Measurements from ENCODE around the gene ILF2. TPM values are rescaled to one million over a fixed set of nuclear protein-coding genes. Genes with fewer than 3 reads are reported as not detected.
"Not testable (repeated sequence)": the region's sequence is repeated elsewhere in the genome, so short reads cannot be mapped to it uniquely, and the experiment has no call there.

ILF2 gene
- total and polyA plus RNA-seq, 5 donors from 2014 or later: 127 to 162 (median 145) TPM

- Mint-ChIP-seq H3K4me3 (no peak overlapping the region), H3K4me1 (peaks cover 16 to 76% (median 48%) of the 10 kb centered on the region in 4 donors), H3K27me3 (no peaks in the 10 kb centered on the region), H3K9me3 (no peaks in the 10 kb centered on the region), H3K27ac (peak overlapping the region; percentile 2 to 79 (median 7)), H3K36me3 (peaks cover 41% of the 10 kb centered on the region)
- Histone ChIP-seq H3K27ac (ENCODE audit: insufficient read depth, low read length, poor library complexity, severe bottlenecking) (no peak overlapping the region), H3K4me1 (ENCODE audit: control insufficient read depth, insufficient read depth, low read length, poor library complexity, severe bottlenecking) (peaks cover 14% of the 10 kb centered on the region), H3K9me3 (ENCODE audit: control insufficient read depth in 2 of 2, low read length in 2 of 2) (no peaks in the 10 kb centered on the region), H3K36me3 (ENCODE audit: control insufficient read depth, insufficient read depth, low read length) (peaks cover 77% of the 10 kb centered on the region), H3K27me3 (ENCODE audit: control insufficient read depth, insufficient read depth, low read length) (no peaks in the 10 kb centered on the region), H3K4me3 (ENCODE audit: low read depth, low read length) (no peak overlapping the region)
- DNase-seq (no peak), ATAC-seq (ENCODE audit: low read depth in 2 of 2) (no peak)
These were observed 27.0 kb downstream of the ILF2 start for GRCh38 chr1:153643816-153644215.

GRCh38 chr1:153643100-153643499 is 27.7 kb downstream of the ILF2 start:
- Mint-ChIP-seq H3K27me3 (no peaks in the 10 kb centered on the region), H3K36me3 (peaks cover 41% of the 10 kb centered on the region), H3K9me3 (no peaks in the 10 kb centered on the region), H3K4me3 (peak overlapping the region in 1 of 4 donors; percentile 13), H3K27ac (peak overlapping the region in 1 of 3 donors; percentile 85), H3K4me1 (peaks cover 16 to 77% (median 48%) of the 10 kb centered on the region in 4 donors)
- ATAC-seq (ENCODE audit: low read depth in 2 of 2) (no peak), DNase-seq (no peak)
- H3K9me3 ChIP-seq (ENCODE audit: control insufficient read depth in 2 of 2, low read length in 2 of 2): no peaks in the 10 kb centered on the region
- H3K27me3 ChIP-seq (ENCODE audit: control insufficient read depth, insufficient read depth, low read length): no peaks in the 10 kb centered on the region
- H3K27ac ChIP-seq (ENCODE audit: insufficient read depth, low read length, poor library complexity, severe bottlenecking): no peak overlapping the region
- peaks cover 85% of the 10 kb centered on the region for H3K36me3 ChIP-seq (ENCODE audit: control insufficient read depth, insufficient read depth, low read length)
- H3K4me1 ChIP-seq (ENCODE audit: control insufficient read depth, insufficient read depth, low read length, poor library complexity, severe bottlenecking): peaks cover 14% of the 10 kb centered on the region
- no peak overlapping the region for H3K4me3 ChIP-seq (ENCODE audit: low read depth, low read length)

GRCh38 chr1:153642161-153642560 is 28.6 kb downstream of the ILF2 start:
- Histone ChIP-seq H3K4me1 (ENCODE audit: control insufficient read depth, insufficient read depth, low read length, poor library complexity, severe bottlenecking) (peaks cover 14% of the 10 kb centered on the region), H3K27me3 (ENCODE audit: control insufficient read depth, insufficient read depth, low read length) (no peaks in the 10 kb centered on the region), H3K4me3 (ENCODE audit: low read depth, low read length) (no peak overlapping the region), H3K27ac (ENCODE audit: insufficient read depth, low read length, poor library complexity, severe bottlenecking) (no peak overlapping the region), H3K9me3 (ENCODE audit: control insufficient read depth in 2 of 2, low read length in 2 of 2) (no peaks in the 10 kb centered on the region), H3K36me3 (ENCODE audit: control insufficient read depth, insufficient read depth, low read length) (peaks cover 92% of the 10 kb centered on the region)
- ATAC-seq (ENCODE audit: low read depth in 2 of 2): no peak
- Mint-ChIP-seq H3K27ac (peak overlapping the region; percentile 43 to 67 (median 54)), H3K4me1 (peaks cover 22 to 79% (median 49%) of the 10 kb centered on the region in 4 donors), H3K9me3 (no peaks in the 10 kb centered on the region), H3K4me3 (no peak overlapping the region), H3K27me3 (no peaks in the 10 kb centered on the region), H3K36me3 (peaks cover 46% of the 10 kb centered on the region)
- no peak for DNase-seq

- H3K27ac Mint-ChIP-seq: peak overlapping the region in 1 of 3 donors; percentile 38
- H3K4me1 ChIP-seq (ENCODE audit: control insufficient read depth, insufficient read depth, low read length, poor library complexity, severe bottlenecking): peaks cover 25% of the 10 kb centered on the region
- no peaks in the 10 kb centered on the region for H3K27me3 Mint-ChIP-seq
- peak overlapping the region in 1 of 4 donors; percentile 23 for H3K4me3 Mint-ChIP-seq
- no peak overlapping the region for H3K27ac ChIP-seq (ENCODE audit: insufficient read depth, low read length, poor library complexity, severe bottlenecking)
- ATAC-seq (ENCODE audit: low read depth in 2 of 2): no peak
- H3K4me3 ChIP-seq (ENCODE audit: low read depth, low read length): peak overlapping the region; percentile 2
- H3K27me3 ChIP-seq (ENCODE audit: control insufficient read depth, insufficient read depth, low read length): no peaks in the 10 kb centered on the region
- H3K36me3 Mint-ChIP-seq: peaks cover 47% of the 10 kb centered on the region
- H3K9me3 ChIP-seq (ENCODE audit: control insufficient read depth in 2 of 2, low read length in 2 of 2): no peaks in the 10 kb centered on the region
- H3K36me3 ChIP-seq (ENCODE audit: control insufficient read depth, insufficient read depth, low read length): peaks cover 96% of the 10 kb centered on the region
- peaks cover 24 to 79% (median 52%) of the 10 kb centered on the region in 4 donors for H3K4me1 Mint-ChIP-seq
- DNase-seq: no peak
- H3K9me3 Mint-ChIP-seq: no peaks in the 10 kb centered on the region
These were observed 29.9 kb downstream of the ILF2 start for GRCh38 chr1:153640861-153641260.

GRCh38 chr1:153640213-153640612 is 30.6 kb downstream of the ILF2 start:
- Mint-ChIP-seq H3K27ac (peak overlapping the region in 1 of 3 donors; percentile 38), H3K4me3 (peak overlapping the region in 1 of 4 donors; percentile 47), H3K4me1 (peaks cover 18 to 78% (median 48%) of the 10 kb centered on the region in 4 donors), H3K36me3 (peaks cover 41% of the 10 kb centered on the region)
- H3K9me3 Mint-ChIP-seq; H3K4me3 ChIP-seq (ENCODE audit: low read depth, low read length); DNase-seq; H3K9me3 ChIP-seq (ENCODE audit: control insufficient read depth in 2 of 2, low read length in 2 of 2); H3K27me3 ChIP-seq (ENCODE audit: control insufficient read depth, insufficient read depth, low read length); ATAC-seq (ENCODE audit: low read depth in 2 of 2); H3K27me3 Mint-ChIP-seq; H3K27ac ChIP-seq (ENCODE audit: insufficient read depth, low read length, poor library complexity, severe bottlenecking): not testable (repeated sequence)
- H3K4me1 ChIP-seq (ENCODE audit: control insufficient read depth, insufficient read depth, low read length, poor library complexity, severe bottlenecking): peaks cover 28% of the 10 kb centered on the region
- peaks cover 91% of the 10 kb centered on the region for H3K36me3 ChIP-seq (ENCODE audit: control insufficient read depth, insufficient read depth, low read length)

GRCh38 chr1:153639280-153639679 is 31.5 kb downstream of the ILF2 start:
- Mint-ChIP-seq H3K36me3 (peaks cover 37% of the 10 kb centered on the region), H3K27ac (peak overlapping the region in 1 of 3 donors; percentile 80), H3K4me1 (peaks cover 18 to 72% (median 43%) of the 10 kb centered on the region in 4 donors), H3K27me3 (no peaks in the 10 kb centered on the region), H3K9me3 (no peaks in the 10 kb centered on the region), H3K4me3 (peak overlapping the region in 1 of 4 donors; percentile 47)
- Histone ChIP-seq H3K9me3 (ENCODE audit: control insufficient read depth in 2 of 2, low read length in 2 of 2) (no peaks in the 10 kb centered on the region), H3K36me3 (ENCODE audit: control insufficient read depth, insufficient read depth, low read length) (peaks cover 82% of the 10 kb centered on the region), H3K27ac (ENCODE audit: insufficient read depth, low read length, poor library complexity, severe bottlenecking) (no peak overlapping the region), H3K27me3 (ENCODE audit: control insufficient read depth, insufficient read depth, low read length) (no peaks in the 10 kb centered on the region), H3K4me1 (ENCODE audit: control insufficient read depth, insufficient read depth, low read length, poor library complexity, severe bottlenecking) (peaks cover 29% of the 10 kb centered on the region), H3K4me3 (ENCODE audit: low read depth, low read length) (no peak overlapping the region)
- DNase-seq: no peak
- no peak for ATAC-seq (ENCODE audit: low read depth in 2 of 2)

GRCh38 chr1:153638261-153638660 is 32.5 kb downstream of the ILF2 start:
- peaks cover 18 to 70% (median 43%) of the 10 kb centered on the region in 4 donors for H3K4me1 Mint-ChIP-seq
- peaks cover 25% of the 10 kb centered on the region for H3K4me1 ChIP-seq (ENCODE audit: control insufficient read depth, insufficient read depth, low read length, poor library complexity, severe bottlenecking)
- DNase-seq: no peak
- peaks cover 33% of the 10 kb centered on the region for H3K36me3 Mint-ChIP-seq
- H3K27ac Mint-ChIP-seq: peak overlapping the region in 1 of 3 donors; percentile 9
- no peaks in the 10 kb centered on the region for H3K9me3 ChIP-seq (ENCODE audit: control insufficient read depth in 2 of 2, low read length in 2 of 2)
- no peaks in the 10 kb centered on the region for H3K27me3 ChIP-seq (ENCODE audit: control insufficient read depth, insufficient read depth, low read length)
- H3K4me3 Mint-ChIP-seq: peak overlapping the region in 2 of 4 donors; percentile 84 to 94
- peaks cover 6% of the 10 kb centered on the region for H3K27me3 Mint-ChIP-seq
- no peak overlapping the region for H3K27ac ChIP-seq (ENCODE audit: insufficient read depth, low read length, poor library complexity, severe bottlenecking)
- no peak overlapping the region for H3K4me3 ChIP-seq (ENCODE audit: low read depth, low read length)
- peaks cover 72% of the 10 kb centered on the region for H3K36me3 ChIP-seq (ENCODE audit: control insufficient read depth, insufficient read depth, low read length)
- no peaks in the 10 kb centered on the region for H3K9me3 Mint-ChIP-seq
- ATAC-seq (ENCODE audit: low read depth in 2 of 2): no peak

GRCh38 chr1:153636312-153636711 is 34.5 kb downstream of the ILF2 start:
- H3K9me3 ChIP-seq (ENCODE audit: control insufficient read depth in 2 of 2, low read length in 2 of 2): no peaks in the 10 kb centered on the region
- Mint-ChIP-seq H3K4me1 (peaks cover 18 to 60% (median 38%) of the 10 kb centered on the region in 4 donors), H3K36me3 (peaks cover 21% of the 10 kb centered on the region), H3K9me3 (no peaks in the 10 kb centered on the region), H3K4me3 (peak overlapping the region; percentile 94 to 100 (median 98)), H3K27ac (peak overlapping the region in 2 of 3 donors; percentile 86 to 100), H3K27me3 (peaks cover 6% of the 10 kb centered on the region)
- DNase-seq (no peak), ATAC-seq (ENCODE audit: low read depth in 2 of 2) (no peak)
- no peaks in the 10 kb centered on the region for H3K27me3 ChIP-seq (ENCODE audit: control insufficient read depth, insufficient read depth, low read length)
- H3K27ac ChIP-seq (ENCODE audit: insufficient read depth, low read length, poor library complexity, severe bottlenecking): peak overlapping the region; percentile 100
- peaks cover 19% of the 10 kb centered on the region for H3K4me1 ChIP-seq (ENCODE audit: control insufficient read depth, insufficient read depth, low read length, poor library complexity, severe bottlenecking)
- peaks cover 53% of the 10 kb centered on the region for H3K36me3 ChIP-seq (ENCODE audit: control insufficient read depth, insufficient read depth, low read length)
- H3K4me3 ChIP-seq (ENCODE audit: low read depth, low read length): no peak overlapping the region

Data from CD4-positive, CD25-positive, alpha-beta regulatory T cell (primary cell).